ENCODE data around the gene METAP1D.

METAP1D gene

GRCh38 chr2:172114579-172114978, 114.8 kb downstream of the METAP1D start:
- H3K36me3 ChIP-seq (replicated peaks; ENCODE audit: low read depth, low read length): no peaks in the 10 kb centered on the region
- no peaks in the 10 kb centered on the region for H3K9me3 ChIP-seq (ENCODE audit: insufficient read depth, low read length)
- no peaks in the 10 kb centered on the region for H4K20me1 ChIP-seq (ENCODE audit: insufficient read depth, low read length)
- no peak overlapping the region for H3K27ac ChIP-seq (ENCODE audit: low read length)
- no peak overlapping the region for H3K4me3 ChIP-seq (ENCODE audit: low read length)
- no peak overlapping the region for H2AFZ ChIP-seq (ENCODE audit: low read depth, low read length)
- 0 out of 2 replicates have a peak, but pooled peaks cover 5% of the 10 kb centered on the region for H3K27me3 ChIP-seq (ENCODE audit: low read depth, low read length)
- H3K4me2 ChIP-seq (ENCODE audit: low read length): no peak overlapping the region
- H3K9ac ChIP-seq (ENCODE audit: low read length): no peak overlapping the region
- H3K79me2 ChIP-seq (ENCODE audit: low read length): no peaks in the 10 kb centered on the region
- no peaks in the 10 kb centered on the region for H3K4me1 ChIP-seq (ENCODE audit: low read length)
- no peak for TF ChIP-seq EZH2phosphoT487 (IDR thresholded peaks at IDR 0.05; ENCODE audit: low read depth)
- no peak for TF ChIP-seq CTCF (IDR thresholded peaks at IDR 0.05; ENCODE audit: low read depth, low read length)

GRCh38 chr2:172116107-172116506, 116.4 kb downstream of the METAP1D start:
- H3K4me2 ChIP-seq (ENCODE audit: low read length): no peak overlapping the region
- H3K36me3 ChIP-seq (replicated peaks; ENCODE audit: low read depth, low read length): no peaks in the 10 kb centered on the region
- no peaks in the 10 kb centered on the region for H3K79me2 ChIP-seq (ENCODE audit: low read length)
- no peak for TF ChIP-seq EZH2phosphoT487 (IDR thresholded peaks at IDR 0.05; ENCODE audit: low read depth)
- no peak for TF ChIP-seq CTCF (IDR thresholded peaks at IDR 0.05; ENCODE audit: low read depth, low read length)
- no peaks in the 10 kb centered on the region for H3K9me3 ChIP-seq (ENCODE audit: insufficient read depth, low read length)
- H3K27me3 ChIP-seq (ENCODE audit: low read depth, low read length): 0 out of 2 replicates have a peak, but pooled peaks cover 5% of the 10 kb centered on the region
- no peaks in the 10 kb centered on the region for H4K20me1 ChIP-seq (ENCODE audit: insufficient read depth, low read length)
- no peak overlapping the region for H2AFZ ChIP-seq (ENCODE audit: low read depth, low read length)
- no peak overlapping the region for H3K4me3 ChIP-seq (ENCODE audit: low read length)
- no peak overlapping the region for H3K27ac ChIP-seq (ENCODE audit: low read length)
- H3K4me1 ChIP-seq (ENCODE audit: low read length): no peaks in the 10 kb centered on the region
- H3K9ac ChIP-seq (ENCODE audit: low read length): no peak overlapping the region

GRCh38 chr2:172119089-172119488, 119.3 kb downstream of the METAP1D start:
- no peak overlapping the region for H3K4me2 ChIP-seq (ENCODE audit: low read length)
- H3K36me3 ChIP-seq (replicated peaks; ENCODE audit: low read depth, low read length): no peaks in the 10 kb centered on the region
- H3K4me1 ChIP-seq (ENCODE audit: low read length): no peaks in the 10 kb centered on the region
- H3K79me2 ChIP-seq (ENCODE audit: low read length): no peaks in the 10 kb centered on the region
- H3K9ac ChIP-seq (ENCODE audit: low read length): no peak overlapping the region
- no peak overlapping the region for H3K27ac ChIP-seq (ENCODE audit: low read length)
- H3K9me3 ChIP-seq (ENCODE audit: insufficient read depth, low read length): no peaks in the 10 kb centered on the region
- TF ChIP-seq CTCF (IDR thresholded peaks at IDR 0.05; ENCODE audit: low read depth, low read length) (no peak), EZH2phosphoT487 (IDR thresholded peaks at IDR 0.05; ENCODE audit: low read depth) (no peak)
- no peak overlapping the region for H3K4me3 ChIP-seq (ENCODE audit: low read length)
- H3K27me3 ChIP-seq (ENCODE audit: low read depth, low read length): 0 out of 2 replicates have a peak, but pooled peaks cover 5% of the 10 kb centered on the region
- H4K20me1 ChIP-seq (ENCODE audit: insufficient read depth, low read length): no peaks in the 10 kb centered on the region
- no peak overlapping the region for H2AFZ ChIP-seq (ENCODE audit: low read depth, low read length)

GRCh38 chr2:172120118-172120517, 120.4 kb downstream of the METAP1D start:
- Histone ChIP-seq H4K20me1 (ENCODE audit: insufficient read depth, low read length) (no peaks in the 10 kb centered on the region), H3K4me1 (ENCODE audit: low read length) (no peaks in the 10 kb centered on the region), H3K79me2 (ENCODE audit: low read length) (no peaks in the 10 kb centered on the region), H3K9me3 (ENCODE audit: insufficient read depth, low read length) (no peaks in the 10 kb centered on the region), H3K4me3 (ENCODE audit: low read length) (no peak overlapping the region), H3K36me3 (replicated peaks; ENCODE audit: low read depth, low read length) (no peaks in the 10 kb centered on the region), H3K4me2 (ENCODE audit: low read length) (no peak overlapping the region), H3K27ac (ENCODE audit: low read length) (no peak overlapping the region), H3K27me3 (ENCODE audit: low read depth, low read length) (0 out of 2 replicates have a peak, but pooled peaks cover 5% of the 10 kb centered on the region), H2AFZ (ENCODE audit: low read depth, low read length) (no peak overlapping the region), H3K9ac (ENCODE audit: low read length) (no peak overlapping the region)
- TF ChIP-seq EZH2phosphoT487 (IDR thresholded peaks at IDR 0.05; ENCODE audit: low read depth) (no peak), CTCF (IDR thresholded peaks at IDR 0.05; ENCODE audit: low read depth, low read length) (no peak)
